ENCODE measurements around the gene POP7.
A peak's percentile ranks its signal among the peaks of the same experiment; 100 is the strongest.

The POP7 gene

GRCh38 chr7:100683659-100684533, 22.0 kb upstream of the POP7 start:
- H3K36me3 Mint-ChIP-seq (ENCODE audit: low read depth): peaks cover 28% of the 10 kb centered on the region
- DNase-seq (ENCODE audit: low spot score): no peak
- no peaks in the 10 kb centered on the region for H3K27me3 Mint-ChIP-seq (ENCODE audit: low read depth)
- peaks cover 11% of the 10 kb centered on the region for H3K4me1 Mint-ChIP-seq (ENCODE audit: low read depth)
- H3K9me3 Mint-ChIP-seq: no peaks in the 10 kb centered on the region
- H3K27ac Mint-ChIP-seq: no peak overlapping the region
- no peak overlapping the region for H3K4me3 Mint-ChIP-seq

GRCh38 chr7:100684534-100685042, 21.3 kb upstream of the POP7 start:
- DNase-seq (ENCODE audit: low spot score): no peak
- no peak overlapping the region for H3K27ac Mint-ChIP-seq
- no peaks in the 10 kb centered on the region for H3K9me3 Mint-ChIP-seq
- no peaks in the 10 kb centered on the region for H3K27me3 Mint-ChIP-seq (ENCODE audit: low read depth)
- peaks cover 10% of the 10 kb centered on the region for H3K4me1 Mint-ChIP-seq (ENCODE audit: low read depth)
- H3K4me3 Mint-ChIP-seq: no peak overlapping the region
- peaks cover 25% of the 10 kb centered on the region for H3K36me3 Mint-ChIP-seq (ENCODE audit: low read depth)

GRCh38 chr7:100685049-100685605, 20.8 kb upstream of the POP7 start:
- Mint-ChIP-seq H3K4me1 (ENCODE audit: low read depth) (peaks cover 8% of the 10 kb centered on the region), H3K4me3 (no peak overlapping the region), H3K27ac (no peak overlapping the region), H3K36me3 (ENCODE audit: low read depth) (peaks cover 19% of the 10 kb centered on the region), H3K9me3 (no peaks in the 10 kb centered on the region), H3K27me3 (ENCODE audit: low read depth) (no peaks in the 10 kb centered on the region)
- DNase-seq (ENCODE audit: low spot score): no peak

- no peaks in the 10 kb centered on the region for H3K27me3 Mint-ChIP-seq (ENCODE audit: low read depth)
- H3K36me3 Mint-ChIP-seq (ENCODE audit: low read depth): peaks cover 17% of the 10 kb centered on the region
- H3K27ac Mint-ChIP-seq: no peak overlapping the region
- DNase-seq (ENCODE audit: low spot score): no peak
- no peaks in the 10 kb centered on the region for H3K9me3 Mint-ChIP-seq
- H3K4me1 Mint-ChIP-seq (ENCODE audit: low read depth): peaks cover 3% of the 10 kb centered on the region
- H3K4me3 Mint-ChIP-seq: no peak overlapping the region
Observed at GRCh38 chr7:100685631-100686145, 20.2 kb upstream of the POP7 start.

- peaks cover 17% of the 10 kb centered on the region for H3K36me3 Mint-ChIP-seq (ENCODE audit: low read depth)
- no peaks in the 10 kb centered on the region for H3K27me3 Mint-ChIP-seq (ENCODE audit: low read depth)
- H3K4me1 Mint-ChIP-seq (ENCODE audit: low read depth): peaks cover 3% of the 10 kb centered on the region
- no peak for DNase-seq (ENCODE audit: low spot score)
- H3K9me3 Mint-ChIP-seq: no peaks in the 10 kb centered on the region
- no peak overlapping the region for H3K4me3 Mint-ChIP-seq
- no peak overlapping the region for H3K27ac Mint-ChIP-seq
Observed at GRCh38 chr7:100686201-100686821, 19.6 kb upstream of the POP7 start.

- H3K27me3 Mint-ChIP-seq (ENCODE audit: low read depth): no peaks in the 10 kb centered on the region
- H3K9me3 Mint-ChIP-seq: no peaks in the 10 kb centered on the region
- peaks cover 6% of the 10 kb centered on the region for H3K4me1 Mint-ChIP-seq (ENCODE audit: low read depth)
- no peak overlapping the region for H3K27ac Mint-ChIP-seq
- H3K36me3 Mint-ChIP-seq (ENCODE audit: low read depth): peaks cover 19% of the 10 kb centered on the region
- DNase-seq (ENCODE audit: low spot score): no peak
- H3K4me3 Mint-ChIP-seq: no peak overlapping the region
Observed at GRCh38 chr7:100686822-100687211, 19.1 kb upstream of the POP7 start.

- no peak for DNase-seq (ENCODE audit: low spot score)
- Mint-ChIP-seq H3K4me3 (no peak overlapping the region), H3K27ac (no peak overlapping the region), H3K36me3 (ENCODE audit: low read depth) (peaks cover 20% of the 10 kb centered on the region), H3K4me1 (ENCODE audit: low read depth) (peaks cover 10% of the 10 kb centered on the region), H3K27me3 (ENCODE audit: low read depth) (no peaks in the 10 kb centered on the region), H3K9me3 (no peaks in the 10 kb centered on the region)
Observed at GRCh38 chr7:100687261-100687660, 18.7 kb upstream of the POP7 start.

GRCh38 chr7:100687751-100688300, 18.1 kb upstream of the POP7 start:
- peaks cover 15% of the 10 kb centered on the region for H3K4me1 Mint-ChIP-seq (ENCODE audit: low read depth)
- no peak overlapping the region for H3K27ac Mint-ChIP-seq
- H3K4me3 Mint-ChIP-seq: no peak overlapping the region

GRCh38 chr7:100688326-100688860, 17.5 kb upstream of the POP7 start:
- Mint-ChIP-seq H3K27ac (no peak overlapping the region), H3K4me3 (no peak overlapping the region)

More at GRCh38 chr7:100687751-100688300, 18.1 kb upstream of the POP7 start:
- DNase-seq (ENCODE audit: low spot score): no peak
- Mint-ChIP-seq H3K27me3 (ENCODE audit: low read depth) (no peaks in the 10 kb centered on the region), H3K36me3 (ENCODE audit: low read depth) (peaks cover 21% of the 10 kb centered on the region), H3K9me3 (no peaks in the 10 kb centered on the region)

GRCh38 chr7:100689230-100690135, 16.4 kb upstream of the POP7 start:
- Mint-ChIP-seq H3K9me3 (no peaks in the 10 kb centered on the region), H3K4me1 (ENCODE audit: low read depth) (peaks cover 20% of the 10 kb centered on the region), H3K36me3 (ENCODE audit: low read depth) (peaks cover 23% of the 10 kb centered on the region), H3K4me3 (no peak overlapping the region), H3K27me3 (ENCODE audit: low read depth) (no peaks in the 10 kb centered on the region), H3K27ac (peak overlapping the region; percentile 62)
- DNase-seq (ENCODE audit: low spot score): no peak

More at GRCh38 chr7:100688326-100688860, 17.5 kb upstream of the POP7 start:
- H3K4me1 Mint-ChIP-seq (ENCODE audit: low read depth): peaks cover 20% of the 10 kb centered on the region
- peaks cover 24% of the 10 kb centered on the region for H3K36me3 Mint-ChIP-seq (ENCODE audit: low read depth)
- no peak for DNase-seq (ENCODE audit: low spot score)
- H3K27me3 Mint-ChIP-seq (ENCODE audit: low read depth): no peaks in the 10 kb centered on the region
- no peaks in the 10 kb centered on the region for H3K9me3 Mint-ChIP-seq

GRCh38 chr7:100691676-100692577, 14.0 kb upstream of the POP7 start:
- Mint-ChIP-seq H3K9me3 (no peaks in the 10 kb centered on the region), H3K27ac (peak overlapping the region; percentile 54), H3K27me3 (ENCODE audit: low read depth) (peaks cover 9% of the 10 kb centered on the region), H3K36me3 (ENCODE audit: low read depth) (peaks cover 15% of the 10 kb centered on the region), H3K4me3 (peak overlapping the region; percentile 96), H3K4me1 (ENCODE audit: low read depth) (peaks cover 28% of the 10 kb centered on the region)
- peak; percentile 73 for DNase-seq (ENCODE audit: low spot score)

- no peak for DNase-seq (ENCODE audit: low spot score)
- Mint-ChIP-seq H3K4me1 (ENCODE audit: low read depth) (peaks cover 28% of the 10 kb centered on the region), H3K27ac (peak overlapping the region; percentile 91), H3K27me3 (ENCODE audit: low read depth) (peaks cover 9% of the 10 kb centered on the region), H3K4me3 (peak overlapping the region; percentile 96), H3K9me3 (no peaks in the 10 kb centered on the region), H3K36me3 (ENCODE audit: low read depth) (peaks cover 14% of the 10 kb centered on the region)
Observed at GRCh38 chr7:100692578-100692961, 13.4 kb upstream of the POP7 start.

Measured in T-helper 2 cell treated with Interferon-gamma antibody and Interleukin-4, amounts not matched to agents 5 μg/mL and 100 μg/mL, for 36 hours (primary cell).